GM06990 (cell line): Measurements from ENCODE around the gene ACHE.

Source experiments
- DNase-seq: peaks from one replicate; pipeline ENCODE4 v3.0.0-alpha.2; 2011; ENCODE audit not compliant: insufficient read length; ENCODE audit errors: extremely low read depth
- H3K27me3 ChIP-seq: replicated peaks from 2 replicates; pipeline ENCODE4 v1.6.0; 2011; ENCODE audit warnings: low read length; ENCODE audit not compliant: control insufficient read depth, insufficient read depth
- H3K36me3 ChIP-seq: 2 replicates; pipeline ENCODE4 v1.5.1; 2011; ENCODE audit warnings: low read length; ENCODE audit not compliant: control insufficient read depth, insufficient read depth
- H3K4me3 ChIP-seq: replicated peaks from 2 replicates; pipeline ENCODE4 v1.5.1; 2011; ENCODE audit warnings: low read depth, mild to moderate bottlenecking, control low read depth, low read length
- CTCF ChIP-seq: IDR thresholded peaks from 2 replicates; pipeline ENCODE4 v1.5.1; 2011; ENCODE audit warnings: low read length, control low read depth, mild to moderate bottlenecking, inconsistent platforms; ENCODE audit not compliant: insufficient read depth, poor library complexity, severe bottlenecking

ACHE gene

GRCh38 chr7:100890653-100891567 lies 4.8 kb downstream of the ACHE start:
- H3K4me3 ChIP-seq: peak overlapping the region; percentile 57
- no peak for TF ChIP-seq CTCF
- no peak for DNase-seq

GRCh38 chr7:100888988-100889750 lies 6.5 kb downstream of the ACHE start, which contains the start of gene UFSP1:
TSS of gene UFSP1 (minus strand) at chr7:100889715. CDS start at chr7:100889271, 444 bp downstream.
- TF ChIP-seq CTCF: no peak
- H3K27me3 ChIP-seq: no peaks in the 10 kb centered on the region
- H3K36me3 ChIP-seq: peaks cover 29% of the 10 kb centered on the region
- DNase-seq: no peak
- H3K4me3 ChIP-seq: peak within 1 kb of the TSS; percentile 84

More at GRCh38 chr7:100890653-100891567, 4.8 kb downstream of the ACHE start:
- no peaks in the 10 kb centered on the region for H3K27me3 ChIP-seq
- H3K36me3 ChIP-seq: peaks cover 18% of the 10 kb centered on the region

- no peaks in the 10 kb centered on the region for H3K27me3 ChIP-seq
- peaks cover 33% of the 10 kb centered on the region for H3K36me3 ChIP-seq
- peak overlapping the region; percentile 84 for H3K4me3 ChIP-seq
- DNase-seq: no peak
- TF ChIP-seq CTCF: no peak
These were observed 7.2 kb downstream of the ACHE start for GRCh38 chr7:100888291-100888987.

- Histone ChIP-seq H3K27me3 (no peaks in the 10 kb centered on the region), H3K4me3 (peak overlapping the region; percentile 84), H3K36me3 (peaks cover 36% of the 10 kb centered on the region)
- DNase-seq: peak; percentile 77
- TF ChIP-seq CTCF: no peak
These were observed 8.0 kb downstream of the ACHE start for GRCh38 chr7:100887516-100888290.

- Histone ChIP-seq H3K36me3 (peaks cover 39% of the 10 kb centered on the region), H3K4me3 (no peak overlapping the region), H3K27me3 (no peaks in the 10 kb centered on the region)
- DNase-seq: no peak
- no peak for TF ChIP-seq CTCF
These were observed 8.7 kb downstream of the ACHE start for GRCh38 chr7:100886936-100887515.
